Mesenchymal stem cell (in vitro differentiated cells and primary cell): ENCODE results near the gene PLPP2.

Source experiments
- DNase-seq: peaks from one replicate; pipeline ENCODE4 v3.0.0-alpha.2; 2013
- H2AFZ ChIP-seq: one replicate; pipeline ENCODE4 v1.6.1; 2013; ENCODE audit warnings: low read depth, mild to moderate bottlenecking, control low read depth, inconsistent platforms, low read length, moderate library complexity
- H2AK5ac ChIP-seq: 2 replicates; pipeline ENCODE4 v1.6.1; 2013; ENCODE audit warnings: low read length, moderate library complexity, mild to moderate bottlenecking, inconsistent platforms; ENCODE audit not compliant: severe bottlenecking
- H2BK120ac ChIP-seq: one replicate; pipeline ENCODE4 v1.6.1; 2013; ENCODE audit warnings: low read depth, mild to moderate bottlenecking, inconsistent platforms, low read length, moderate library complexity
- H2BK12ac ChIP-seq, 2 experiments: one replicate each; pipeline ENCODE4 v1.6.1; 2013; ENCODE audit warnings: inconsistent platforms in 2 of 2, low read length in 2 of 2, mild to moderate bottlenecking in 2 of 2, moderate library complexity in 2 of 2, control low read depth in 1 of 2
- H2BK15ac ChIP-seq: one replicate; pipeline ENCODE4 v1.6.1; 2013; ENCODE audit warnings: mild to moderate bottlenecking, low read depth, inconsistent platforms; ENCODE audit not compliant: poor library complexity, severe bottlenecking
- H2BK5ac ChIP-seq: 2 replicates; pipeline ENCODE4 v1.6.1; 2013; ENCODE audit warnings: low read depth, mild to moderate bottlenecking, low read length, control low read depth, inconsistent platforms; ENCODE audit not compliant: poor library complexity, severe bottlenecking
- H3K14ac ChIP-seq, 2 experiments: one replicate each; pipeline ENCODE4 v1.6.1; 2013; ENCODE audit warnings: inconsistent platforms in 2 of 2, low read length in 2 of 2, control low read depth in 1 of 2, mild to moderate bottlenecking in 1 of 2, moderate library complexity in 1 of 2
- H3K18ac ChIP-seq, 2 experiments: one replicate each; pipeline ENCODE4 v1.6.1; 2013; ENCODE audit warnings: inconsistent platforms in 2 of 2, low read length in 2 of 2, control low read depth in 1 of 2, low read depth in 1 of 2, mild to moderate bottlenecking in 1 of 2
- H3K23ac ChIP-seq, 2 experiments: one replicate each; pipeline ENCODE4 v1.6.1; 2013; ENCODE audit warnings: inconsistent platforms in 2 of 2, low read length in 2 of 2, mild to moderate bottlenecking in 2 of 2, moderate library complexity in 2 of 2, control low read depth in 1 of 2
- H3K27ac ChIP-seq: 2 replicates; pipeline ENCODE4 v1.5.1; 2013; ENCODE audit warnings: mild to moderate bottlenecking, moderate library complexity, low read length, control low read depth, inconsistent platforms; ENCODE audit not compliant: poor library complexity, severe bottlenecking
- H3K27me3 ChIP-seq, 2 experiments: 2 replicates each; pipeline versions ENCODE4 v1.6.1 to v1.7.0; 2013; ENCODE audit warnings: low read length in 2 of 2, mild to moderate bottlenecking in 2 of 2, moderate library complexity in 2 of 2, control low read depth in 1 of 2, inconsistent platforms in 1 of 2; ENCODE audit not compliant: control insufficient read depth in 1 of 2, insufficient read depth in 1 of 2
- H3K36me3 ChIP-seq, 2 experiments: 2 replicates each; pipeline versions ENCODE4 v1.6.1 to v1.7.0; 2013; ENCODE audit warnings: low read length in 2 of 2, control low read depth in 1 of 2, inconsistent platforms in 1 of 2, low read depth in 1 of 2, mild to moderate bottlenecking in 1 of 2; ENCODE audit not compliant: insufficient read depth in 2 of 2, control insufficient read depth in 1 of 2
- H3K4ac ChIP-seq, 2 experiments: one replicate each; pipeline ENCODE4 v1.6.1; 2013; ENCODE audit warnings: inconsistent platforms in 2 of 2, low read length in 2 of 2, mild to moderate bottlenecking in 2 of 2, moderate library complexity in 2 of 2, control low read depth in 1 of 2, low read depth in 1 of 2
- H3K4me1 ChIP-seq: 2 replicates; pipeline ENCODE4 v1.6.1; 2013; ENCODE audit warnings: low read depth, low read length, control low read depth; ENCODE audit not compliant: control insufficient read depth, insufficient read depth
- H3K4me2 ChIP-seq: 2 replicates; pipeline ENCODE4 v1.6.1; 2013; ENCODE audit warnings: low read length, mild to moderate bottlenecking, inconsistent platforms; ENCODE audit not compliant: poor library complexity, severe bottlenecking
- H3K4me3 ChIP-seq, 2 experiments: 2 replicates each; pipeline versions ENCODE4 v1.5.1 to v1.7.0; 2013; ENCODE audit warnings: low read length in 2 of 2, mild to moderate bottlenecking in 2 of 2, control low read depth in 1 of 2, low read depth in 1 of 2; ENCODE audit not compliant: insufficient read depth in 1 of 2
- H3K79me1 ChIP-seq: replicated peaks from 2 replicates; pipeline ENCODE4 v1.6.1; 2013; ENCODE audit warnings: mild to moderate bottlenecking, control low read depth, low read length, inconsistent platforms; ENCODE audit not compliant: poor library complexity, severe bottlenecking
- H3K9ac ChIP-seq: 2 replicates; pipeline ENCODE4 v1.7.0; 2013; ENCODE audit warnings: mild to moderate bottlenecking, low read length, moderate library complexity
- H3K9me3 ChIP-seq: 2 replicates; pipeline ENCODE4 v1.7.0; 2013; ENCODE audit warnings: mild to moderate bottlenecking, low read length; ENCODE audit not compliant: control insufficient read depth
- H4K8ac ChIP-seq: one replicate; pipeline ENCODE4 v1.6.1; 2013; ENCODE audit warnings: inconsistent platforms, mild to moderate bottlenecking, low read length, moderate library complexity
- H4K91ac ChIP-seq: one replicate; pipeline ENCODE4 v1.6.1; 2013; ENCODE audit warnings: mild to moderate bottlenecking, low read length, inconsistent platforms
- WGBS: methylation state at CpG from one replicate; pipeline ENCODE4 v1.1.7; 2013; ENCODE audit warnings: mixed read lengths; 5-methylcytosine and 5-hydroxymethylcytosine counted together

Gene PLPP2

DNA sequence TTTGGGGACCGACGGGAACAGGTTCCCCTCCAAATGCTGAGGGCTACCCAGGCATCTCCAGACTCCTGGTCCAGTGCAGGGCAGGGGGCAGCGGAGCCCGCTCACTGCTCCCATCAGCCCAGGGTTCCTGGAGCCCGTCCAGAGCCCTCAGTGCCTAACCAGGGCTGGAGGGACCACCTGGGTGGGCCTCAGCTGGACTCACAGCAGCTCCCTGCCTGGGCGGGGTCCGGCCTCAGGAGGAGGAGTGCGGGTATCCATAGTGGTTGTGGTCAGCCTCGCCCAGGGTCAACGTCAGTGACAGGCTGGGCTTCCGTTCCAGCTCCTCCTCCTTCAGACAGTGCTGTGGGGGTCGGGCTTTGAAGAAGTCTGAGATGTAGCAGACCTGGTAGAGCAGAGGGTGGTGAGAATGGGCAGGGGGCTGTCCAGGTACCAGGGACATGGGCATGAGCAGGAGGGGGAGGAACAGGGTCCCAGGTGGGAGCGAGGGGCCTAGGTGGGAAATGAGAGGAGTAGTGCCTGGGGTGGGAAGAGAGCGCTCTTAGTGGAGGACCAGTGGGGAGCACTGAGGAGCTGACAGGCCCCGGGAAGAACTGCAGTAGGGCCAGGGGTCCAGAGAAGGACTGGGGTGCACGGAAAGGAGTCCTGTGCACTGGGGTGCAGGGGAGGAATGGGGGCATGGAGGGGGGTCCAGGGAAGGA lies 9.9 kb downstream of the PLPP2 start:
- no peak overlapping the region for H3K4me3 ChIP-seq

GRCh38 chr19:280541-281009 lies 10.6 kb downstream of the PLPP2 start:
- Histone ChIP-seq H3K4me2 (no peak overlapping the region), H2BK15ac (no peak overlapping the region), H3K9ac (no peak overlapping the region), H3K79me1 (no peaks in the 10 kb centered on the region), H3K4me1 (peaks cover 1% of the 10 kb centered on the region), H4K8ac (no peak overlapping the region), H3K4ac (no peak overlapping the region), H4K91ac (no peak overlapping the region), H2BK5ac (no peak overlapping the region), H3K4me3 (no peak overlapping the region), H3K23ac (no peak overlapping the region), H3K14ac (no peak overlapping the region), H2AFZ (no peak overlapping the region), H2BK120ac (no peak overlapping the region), H2BK12ac (no peak overlapping the region), H3K36me3 (peaks cover 0 to 15% of the 10 kb centered on the region in 2 experiments), H2AK5ac (no peak overlapping the region), H3K27ac (no peak overlapping the region), H3K27me3 (peaks cover 4 to 33% of the 10 kb centered on the region in 2 experiments), H3K18ac (no peak overlapping the region), H3K9me3 (no peaks in the 10 kb centered on the region)
- 61% methylated on average over 11 of the region's 12 CpGs for WGBS
- no peak for DNase-seq

More for the DNA sequence above, 9.9 kb downstream of the PLPP2 start:
- Histone ChIP-seq H3K79me1 (no peaks in the 10 kb centered on the region), H3K27me3 (peaks cover 4 to 26% of the 10 kb centered on the region in 2 experiments), H2BK12ac (no peak overlapping the region), H2BK120ac (no peak overlapping the region), H4K91ac (no peak overlapping the region), H3K4ac (no peak overlapping the region), H3K14ac (no peak overlapping the region), H3K27ac (no peak overlapping the region), H3K4me2 (no peak overlapping the region), H3K36me3 (peaks cover 0 to 15% of the 10 kb centered on the region in 2 experiments), H3K9me3 (no peaks in the 10 kb centered on the region), H4K8ac (no peak overlapping the region), H2BK5ac (no peak overlapping the region), H2BK15ac (no peak overlapping the region), H3K4me1 (peaks cover 1% of the 10 kb centered on the region), H3K23ac (no peak overlapping the region), H2AK5ac (no peak overlapping the region), H2AFZ (no peak overlapping the region), H3K9ac (no peak overlapping the region), H3K18ac (no peak overlapping the region)
- WGBS = 82% methylated on average over 16 of the region's 16 CpGs
- DNase-seq = no peak

GRCh38 chr19:279656-280055 lies 11.5 kb downstream of the PLPP2 start:
- Histone ChIP-seq H2BK15ac (no peak overlapping the region), H4K91ac (no peak overlapping the region), H3K4me3 (no peak overlapping the region), H3K27me3 (peaks cover 4 to 37% of the 10 kb centered on the region in 2 experiments), H2AK5ac (no peak overlapping the region), H2BK5ac (no peak overlapping the region), H3K27ac (no peak overlapping the region), H4K8ac (no peak overlapping the region), H2BK120ac (no peak overlapping the region), H3K4me1 (peaks cover 1% of the 10 kb centered on the region), H3K4ac (no peak overlapping the region), H3K23ac (no peak overlapping the region), H3K18ac (no peak overlapping the region), H3K4me2 (no peak overlapping the region), H3K36me3 (peaks cover 0 to 15% of the 10 kb centered on the region in 2 experiments), H2BK12ac (no peak overlapping the region), H3K9ac (no peak overlapping the region), H3K14ac (no peak overlapping the region), H3K79me1 (no peaks in the 10 kb centered on the region), H2AFZ (no peak overlapping the region), H3K9me3 (no peaks in the 10 kb centered on the region)
- 86% methylated on average over 10 of the region's 10 CpGs for WGBS
- no peak for DNase-seq

DNA sequence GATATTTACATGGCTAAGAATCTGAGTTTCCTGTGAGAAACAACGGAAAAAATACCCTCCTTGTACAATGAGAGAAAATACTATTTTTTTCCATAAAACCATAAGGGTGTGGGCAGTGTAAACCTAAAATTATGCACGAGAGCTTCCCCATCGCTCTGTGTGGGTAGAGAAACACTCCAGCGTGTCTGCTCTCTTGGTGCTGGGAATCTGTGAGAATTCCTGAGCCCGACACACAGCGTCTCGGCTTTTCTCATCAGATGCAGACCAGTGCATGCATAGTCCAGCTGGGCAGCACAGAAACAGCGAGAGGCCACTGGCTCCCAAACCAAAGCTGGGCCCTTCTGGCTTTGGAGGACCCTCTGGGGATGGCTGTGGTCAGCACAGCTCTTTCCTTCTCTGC lies 12.0 kb downstream of the PLPP2 start:
- H3K9me3 ChIP-seq = no peaks in the 10 kb centered on the region
- H2BK15ac ChIP-seq = no peak overlapping the region
- WGBS = 90% methylated on average over 8 of the region's 8 CpGs

More for the DNA sequence above, 12.0 kb downstream of the PLPP2 start:
- Histone ChIP-seq H3K4ac (no peak overlapping the region), H2BK5ac (no peak overlapping the region), H3K4me1 (peaks cover 1% of the 10 kb centered on the region), H3K4me2 (no peak overlapping the region), H4K8ac (no peak overlapping the region), H4K91ac (no peak overlapping the region), H3K27ac (no peak overlapping the region), H3K79me1 (no peaks in the 10 kb centered on the region), H3K4me3 (no peak overlapping the region), H3K27me3 (peaks cover 4 to 37% of the 10 kb centered on the region in 2 experiments), H2AK5ac (no peak overlapping the region), H2BK12ac (no peak overlapping the region), H3K23ac (no peak overlapping the region), H3K14ac (no peak overlapping the region), H3K18ac (no peak overlapping the region), H3K36me3 (peaks cover 0 to 15% of the 10 kb centered on the region in 2 experiments), H2AFZ (no peak overlapping the region), H2BK120ac (no peak overlapping the region), H3K9ac (no peak overlapping the region)
- DNase-seq = no peak
